AG09319 (cell line): ENCODE results near the gene PRM2.

Experiments
- DNase-seq: peaks from one replicate; pipeline ENCODE4 v3.0.0-alpha.2; 2010; ENCODE audit warnings: low read depth; ENCODE audit errors: extremely low read depth
- TF ChIP-seq, protein P1 (sequence below): IDR thresholded peaks from 2 replicates; pipeline ENCODE4 v1.5.1; 2011; ENCODE audit warnings: low read depth, mild to moderate bottlenecking, inconsistent platforms, low read length, moderate library complexity

The PRM2 gene

DNA sequence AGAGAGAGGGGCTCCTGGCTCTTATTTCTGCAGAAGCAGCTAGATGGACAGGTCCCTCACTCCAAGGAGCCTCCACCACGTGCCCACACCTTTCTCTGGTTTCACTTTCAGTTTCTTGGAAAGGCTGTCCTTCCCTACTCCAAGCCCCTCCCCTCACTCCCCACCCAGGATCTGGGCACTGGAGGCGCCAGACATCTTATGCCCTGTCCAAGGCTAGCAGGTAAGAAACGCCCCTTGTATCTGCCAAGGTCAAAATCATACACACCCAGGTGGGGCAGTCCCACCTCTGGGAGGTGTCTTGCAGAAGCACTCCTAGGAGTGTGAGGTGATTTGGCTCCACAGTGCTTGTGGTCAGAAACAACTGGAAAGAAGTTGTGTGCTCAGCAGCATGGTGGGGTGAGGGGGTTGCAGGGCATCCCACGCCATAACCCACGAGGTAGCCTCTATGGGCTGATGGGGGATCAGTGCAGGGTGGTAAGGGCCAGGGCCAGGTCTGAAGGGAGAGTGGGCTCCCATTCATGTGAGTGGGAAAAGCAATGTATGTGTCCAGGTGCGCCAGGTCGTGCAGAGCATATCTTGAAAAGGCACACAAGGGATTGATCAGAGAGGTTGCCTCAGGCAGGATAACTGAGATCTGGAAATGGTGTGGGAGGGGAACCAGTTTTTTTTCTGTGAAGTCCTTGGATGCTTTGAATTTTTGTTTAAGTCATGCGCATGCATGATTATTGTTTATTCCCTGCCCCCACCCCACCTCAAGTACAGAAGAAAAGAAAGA, 36.6 kb upstream of the PRM2 start:
- TF ChIP-seq, protein P1, sequence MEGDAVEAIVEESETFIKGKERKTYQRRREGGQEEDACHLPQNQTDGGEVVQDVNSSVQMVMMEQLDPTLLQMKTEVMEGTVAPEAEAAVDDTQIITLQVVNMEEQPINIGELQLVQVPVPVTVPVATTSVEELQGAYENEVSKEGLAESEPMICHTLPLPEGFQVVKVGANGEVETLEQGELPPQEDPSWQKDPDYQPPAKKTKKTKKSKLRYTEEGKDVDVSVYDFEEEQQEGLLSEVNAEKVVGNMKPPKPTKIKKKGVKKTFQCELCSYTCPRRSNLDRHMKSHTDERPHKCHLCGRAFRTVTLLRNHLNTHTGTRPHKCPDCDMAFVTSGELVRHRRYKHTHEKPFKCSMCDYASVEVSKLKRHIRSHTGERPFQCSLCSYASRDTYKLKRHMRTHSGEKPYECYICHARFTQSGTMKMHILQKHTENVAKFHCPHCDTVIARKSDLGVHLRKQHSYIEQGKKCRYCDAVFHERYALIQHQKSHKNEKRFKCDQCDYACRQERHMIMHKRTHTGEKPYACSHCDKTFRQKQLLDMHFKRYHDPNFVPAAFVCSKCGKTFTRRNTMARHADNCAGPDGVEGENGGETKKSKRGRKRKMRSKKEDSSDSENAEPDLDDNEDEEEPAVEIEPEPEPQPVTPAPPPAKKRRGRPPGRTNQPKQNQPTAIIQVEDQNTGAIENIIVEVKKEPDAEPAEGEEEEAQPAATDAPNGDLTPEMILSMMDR, result no peak
- peak; percentile 37 for DNase-seq

DNA sequence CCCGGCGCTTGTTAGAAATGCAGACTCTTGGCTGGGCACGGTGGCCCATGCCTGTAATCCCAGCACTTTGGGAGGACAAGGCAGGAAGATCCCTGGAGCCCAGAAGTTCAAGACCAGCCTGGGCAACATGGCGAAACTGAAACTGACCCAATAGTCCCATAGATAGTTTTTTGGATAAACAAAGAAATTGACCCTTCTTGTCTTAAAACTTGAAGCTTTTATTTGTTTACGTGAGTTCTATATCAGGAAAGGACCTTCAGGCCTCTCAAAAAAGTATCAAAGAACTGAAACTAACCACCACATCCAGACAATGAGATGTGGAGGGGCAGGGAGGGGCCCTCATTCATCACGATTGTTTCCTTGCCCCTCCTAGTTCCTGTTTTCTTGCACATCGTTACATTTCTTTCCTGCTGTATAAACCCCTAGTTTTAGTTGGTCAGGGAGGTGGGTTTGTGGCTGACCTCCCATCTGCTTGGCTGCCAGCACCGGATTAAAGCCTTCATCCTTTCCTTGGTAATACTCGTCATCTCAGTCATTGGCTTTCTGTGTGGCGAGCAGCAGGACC, 34.8 kb upstream of the PRM2 start:
- TF ChIP-seq, protein P1, result no peak
- DNase-seq, result no peak

DNA sequence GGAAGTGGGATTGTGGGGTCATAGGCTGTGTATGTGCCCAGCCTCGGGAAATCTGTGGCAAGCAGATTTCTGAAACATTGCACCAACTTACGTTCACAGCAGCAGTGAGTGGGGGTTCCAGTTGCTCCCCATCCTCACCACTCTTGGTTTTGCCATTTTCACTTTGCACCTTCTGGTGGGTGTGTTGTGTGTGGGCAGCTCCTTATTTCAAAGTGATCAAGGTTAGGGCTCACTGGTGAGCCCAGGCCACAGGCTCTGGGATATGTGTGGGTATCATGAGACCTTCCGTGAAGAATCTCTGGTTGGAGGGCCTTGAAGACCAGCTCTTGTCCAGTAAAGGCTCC, 34.3 kb upstream of the PRM2 start:
- DNase-seq, result no peak
- TF ChIP-seq, protein P1, result no peak

DNA sequence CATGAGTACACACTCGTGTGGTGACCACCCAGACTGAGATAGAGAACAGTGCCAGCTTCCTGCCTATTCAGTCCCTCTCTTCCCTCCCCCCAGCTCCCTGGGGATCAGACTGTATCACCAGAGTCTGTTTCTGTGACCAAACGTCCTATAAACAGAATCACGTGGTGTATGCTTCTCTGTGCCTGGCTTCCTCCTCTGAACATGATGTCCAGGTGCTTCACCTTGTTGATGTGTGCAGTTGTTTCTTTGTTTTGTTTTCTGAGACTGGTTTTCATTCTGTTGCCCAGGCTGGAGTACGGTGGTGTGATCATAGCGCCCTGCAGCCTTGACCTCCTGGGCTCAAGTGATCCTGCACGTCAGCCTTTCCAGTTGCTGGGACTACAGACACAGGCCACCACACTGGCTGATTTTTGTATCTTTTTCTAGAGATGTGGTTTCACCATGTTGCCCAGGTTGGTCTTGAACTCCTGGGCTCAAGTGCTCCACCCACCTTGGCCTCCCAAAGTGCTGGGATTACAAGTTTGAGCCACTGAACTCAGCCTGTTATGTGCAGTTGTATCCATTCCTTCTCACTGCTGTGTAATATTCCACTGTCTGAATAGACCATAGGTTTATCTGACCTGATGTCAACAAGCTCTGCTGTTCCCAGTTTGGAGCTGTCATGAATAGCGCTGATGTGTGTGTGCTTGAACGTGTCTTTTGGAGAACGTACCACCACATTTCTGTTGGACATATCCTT, 33.8 kb upstream of the PRM2 start:
- DNase-seq, result no peak
- TF ChIP-seq, protein P1, result no peak

DNA sequence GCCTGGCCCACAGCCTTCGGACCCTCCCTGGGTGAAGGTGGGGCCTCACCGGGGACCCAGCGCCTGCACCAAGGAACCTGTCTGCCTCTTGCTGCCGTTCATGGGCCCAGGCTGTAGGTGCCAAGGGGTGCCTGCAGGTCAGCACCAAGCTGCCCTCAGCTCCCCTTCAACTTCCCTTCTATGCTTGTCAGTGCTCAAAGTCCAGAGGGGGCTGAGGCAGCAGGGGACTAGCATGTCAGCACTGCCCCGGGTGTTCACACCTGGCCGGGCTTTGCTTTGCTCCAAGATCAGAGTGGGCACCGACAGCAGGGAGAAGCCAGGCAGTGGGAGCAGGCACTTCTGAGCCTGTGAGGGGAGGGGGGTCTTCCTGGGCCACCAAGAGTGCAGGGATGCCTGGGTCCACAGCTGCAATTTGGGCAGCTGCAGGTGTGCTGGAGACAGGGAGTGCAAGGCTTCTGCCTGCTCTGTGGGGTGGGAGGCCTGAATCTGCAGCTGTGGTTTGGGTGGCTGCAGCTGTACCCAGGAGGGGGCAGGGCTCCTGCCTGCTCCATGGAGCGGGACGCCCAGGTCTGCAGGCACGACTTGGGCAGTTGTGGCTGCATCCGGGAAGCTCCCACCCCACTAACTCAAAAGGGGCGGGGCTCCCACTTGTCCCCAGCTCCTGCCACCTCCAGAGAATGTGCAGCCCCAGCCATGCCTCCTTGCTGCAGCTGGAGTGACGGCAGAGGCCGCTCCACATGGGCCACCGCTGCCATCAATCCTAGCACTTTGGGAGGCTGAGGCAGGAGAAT, 32.4 kb upstream of the PRM2 start:
- TF ChIP-seq, protein P1, result no peak
- DNase-seq, result no peak

DNA sequence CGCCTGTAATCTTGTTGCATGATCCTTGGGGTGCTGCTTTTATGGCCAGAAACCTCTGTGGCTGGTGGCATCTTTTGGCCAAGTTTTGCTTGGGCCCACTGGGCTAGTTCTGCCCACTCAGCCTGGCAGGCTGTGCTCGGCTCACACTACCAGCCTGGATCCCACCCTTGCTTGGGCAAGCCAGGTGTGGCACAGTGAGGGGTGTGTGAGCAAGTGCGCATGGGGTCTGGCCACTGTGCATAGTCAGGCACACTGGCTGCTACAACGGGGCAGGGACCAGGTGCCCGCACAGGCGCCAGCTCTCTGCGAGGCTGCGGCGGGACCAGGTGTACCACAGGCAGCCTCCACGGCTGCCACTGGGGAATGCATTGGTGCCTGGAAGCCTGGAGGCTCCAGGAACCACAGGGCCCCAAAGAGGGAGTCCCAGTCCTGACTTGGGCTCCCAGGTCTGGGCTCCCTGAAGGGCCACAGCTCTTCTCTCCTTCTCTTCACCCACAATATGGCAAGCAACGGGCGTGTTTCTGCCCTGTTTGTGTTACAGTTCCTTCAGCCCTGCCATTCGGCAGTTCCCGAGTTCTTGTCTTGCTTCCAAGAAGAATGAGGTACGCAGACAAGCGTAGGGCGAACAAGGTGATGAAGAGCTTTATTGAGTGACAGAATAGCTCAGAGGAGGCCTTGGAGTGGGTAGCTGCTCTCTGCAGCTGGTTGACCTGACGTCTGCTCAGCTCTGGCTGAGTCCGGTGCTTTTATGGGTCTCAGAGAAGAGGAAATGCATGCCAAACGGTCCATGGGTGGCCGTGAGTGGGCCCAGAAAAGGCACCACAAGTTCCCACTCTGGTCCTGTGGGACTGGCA, 31.6 kb upstream of the PRM2 start:
- TF ChIP-seq, protein P1, result no peak

More for the DNA sequence above, 31.6 kb upstream of the PRM2 start:
- no peak for DNase-seq
